Keratinocyte (primary cell): ENCODE data around the gene SYT12. TPM values are rescaled to one million over a fixed set of nuclear protein-coding genes. Genes with fewer than 3 reads are reported as not detected.

Experiments used
- DNase-seq: peaks from one replicate; pipeline ENCODE4 v3.0.0-alpha.2; 2011; ENCODE audit warnings: low read depth, missing footprints, low spot score
- FAIRE-seq: peaks from 2 replicates; lab custom pipeline; 2011; peaks lifted over from hg19 to GRCh38; lab: Jason Lieb, UNC
- H2AFZ ChIP-seq: 2 replicates; pipeline ENCODE4 v1.6.0; 2012; ENCODE audit warnings: low read length, control low read depth, inconsistent platforms; ENCODE audit not compliant: control insufficient read depth
- H3K27ac ChIP-seq: 2 replicates; pipeline ENCODE4 v1.5.1; 2011; ENCODE audit warnings: low read length; ENCODE audit not compliant: control insufficient read depth, insufficient read depth
- H3K27me3 ChIP-seq: 3 replicates; pipeline ENCODE4 v1.6.0; 2011; ENCODE audit warnings: low read length; ENCODE audit not compliant: control insufficient read depth, insufficient read depth; ENCODE audit errors: extremely low read depth
- H3K36me3 ChIP-seq, 2 experiments: 2 replicates in 1 of 2; 3 replicates in 1 of 2; pipeline ENCODE4 v1.5.1; 2011; ENCODE audit warnings: low read length in 2 of 2, mild to moderate bottlenecking in 1 of 2; ENCODE audit not compliant: control insufficient read depth in 2 of 2, insufficient read depth in 2 of 2; ENCODE audit errors: extremely low read depth in 1 of 2
- H3K4me1 ChIP-seq: 3 replicates; pipeline ENCODE4 v1.5.1; 2011; ENCODE audit warnings: low read length; ENCODE audit not compliant: control insufficient read depth, insufficient read depth; ENCODE audit errors: extremely low read depth
- H3K4me2 ChIP-seq: 3 replicates; pipeline ENCODE4 v1.6.0; 2011; ENCODE audit warnings: low read depth, low read length; ENCODE audit not compliant: control insufficient read depth, insufficient read depth; ENCODE audit errors: extremely low read depth
- H3K4me3 ChIP-seq, 3 experiments: fragments of 200-600 bp in 1 of 3; sonication (generic) in 1 of 3; 2 replicates in 2 of 3; 3 replicates in 1 of 3; pipeline ENCODE4 v1.5.1; 2011 to 2016; ENCODE audit warnings: low read length in 3 of 3, mild to moderate bottlenecking in 3 of 3, control low read depth in 2 of 3, inconsistent platforms in 1 of 3, low read depth in 1 of 3, mixed read lengths in 1 of 3, mixed run types in 1 of 3, moderate library complexity in 1 of 3; ENCODE audit not compliant: control insufficient read depth in 2 of 3, insufficient read depth in 2 of 3; ENCODE audit errors: extremely low read depth in 1 of 3
- H3K79me2 ChIP-seq: 2 replicates; pipeline ENCODE4 v1.6.0; 2012; ENCODE audit warnings: low read length; ENCODE audit not compliant: control insufficient read depth, insufficient read depth
- H3K9ac ChIP-seq: 3 replicates; pipeline ENCODE4 v1.6.0; 2011; ENCODE audit warnings: low read length; ENCODE audit not compliant: control insufficient read depth, insufficient read depth; ENCODE audit errors: extremely low read depth
- H3K9me1 ChIP-seq: 3 replicates; pipeline ENCODE4 v1.6.0; 2011; ENCODE audit warnings: low read length; ENCODE audit not compliant: control insufficient read depth, insufficient read depth; ENCODE audit errors: extremely low read depth
- H3K9me3 ChIP-seq: 2 replicates; pipeline ENCODE4 v1.5.1; 2012; ENCODE audit warnings: low read depth, low read length; ENCODE audit not compliant: control insufficient read depth
- H4K20me1 ChIP-seq: 3 replicates; pipeline ENCODE4 v1.6.0; 2011; ENCODE audit warnings: low read length; ENCODE audit not compliant: control insufficient read depth, insufficient read depth; ENCODE audit errors: extremely low read depth
- EZH2 ChIP-seq: IDR thresholded peaks from one replicate; pipeline ENCODE4 v1.6.1; 2012; ENCODE audit warnings: inconsistent platforms, mild to moderate bottlenecking, low read length, moderate library complexity
- dilution Hi-C: fragments of 300-500 bp; cut with MboI; formaldehyde crosslinking; loops from one replicate; pipeline ENCODE4 v1.7.0; 2020; ENCODE audit warnings: low sequenced_read_pairs; ENCODE audit not compliant: extremely low pct_ligation_motif_present
- polyA plus RNA-seq, 5 experiments: library from polyadenylated mRNA; depleted of rRNA in 3 of 5; stranded (reverse) in 3 of 5; stranded (forward) in 1 of 5; unstranded in 1 of 5; fragments of >200 nt; gene quantifications; 1 replicate in 1 of 5; 2 replicates in 3 of 5; 3 replicates in 1 of 5; pipeline versions ENCODE4 v1.2.1 to v1.2.3, GENCODE V29; 2011 to 2012; ENCODE audit warnings: missing spikeins in 2 of 5, low read depth in 1 of 5, low replicate concordance in 1 of 5
- TF ChIP-seq, protein P1 (sequence below), 3 experiments: IDR thresholded peaks in 1 of 3; conservative IDR thresholded peaks in 1 of 3; optimal IDR thresholded peaks in 1 of 3; 2 replicates in 2 of 3; 3 replicates in 1 of 3; pipeline versions ENCODE3 to v1.5.1; 2011; ENCODE audit warnings: low read length in 3 of 3, mild to moderate bottlenecking in 3 of 3, moderate library complexity in 2 of 3, control low read depth in 1 of 3, inconsistent platforms in 1 of 3; ENCODE audit not compliant: insufficient read depth in 2 of 3; ENCODE audit errors: extremely low read depth in 1 of 3

Gene SYT12
- polyA plus RNA-seq, 1 donor (not counting 4 experiments of a cell fraction or from before 2014, with no cell fraction given): 0.05 TPM

DNA sequence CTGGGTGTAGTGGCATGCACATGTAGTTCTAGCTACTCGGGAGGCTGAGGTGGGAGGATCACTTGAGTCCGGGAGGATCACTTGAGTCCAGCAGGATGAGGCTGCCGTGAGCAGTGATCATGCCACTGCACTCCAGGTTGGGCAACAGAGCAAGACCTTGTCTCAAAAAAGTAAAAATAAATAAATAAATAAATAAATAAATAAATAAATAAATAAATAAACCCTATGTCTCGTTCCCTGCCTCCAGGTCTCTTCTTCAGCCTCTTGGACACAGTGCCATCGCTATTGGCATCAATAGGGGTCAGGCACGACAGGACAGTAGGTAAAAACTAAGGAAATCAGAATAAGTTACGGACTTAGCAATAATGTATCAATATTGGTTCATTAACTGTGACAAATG is 23.4 kb upstream of the SYT12 start:
- H3K27me3 ChIP-seq: no peaks in the 10 kb centered on the region
- H3K4me2 ChIP-seq: no peak overlapping the region
- H2AFZ ChIP-seq: no peak overlapping the region
- H3K9me3 ChIP-seq: no peaks in the 10 kb centered on the region
- H3K36me3 ChIP-seq: no peaks in the 10 kb centered on the region
- no peak for DNase-seq
- no peak for TF ChIP-seq EZH2
- TF ChIP-seq, protein P1, sequence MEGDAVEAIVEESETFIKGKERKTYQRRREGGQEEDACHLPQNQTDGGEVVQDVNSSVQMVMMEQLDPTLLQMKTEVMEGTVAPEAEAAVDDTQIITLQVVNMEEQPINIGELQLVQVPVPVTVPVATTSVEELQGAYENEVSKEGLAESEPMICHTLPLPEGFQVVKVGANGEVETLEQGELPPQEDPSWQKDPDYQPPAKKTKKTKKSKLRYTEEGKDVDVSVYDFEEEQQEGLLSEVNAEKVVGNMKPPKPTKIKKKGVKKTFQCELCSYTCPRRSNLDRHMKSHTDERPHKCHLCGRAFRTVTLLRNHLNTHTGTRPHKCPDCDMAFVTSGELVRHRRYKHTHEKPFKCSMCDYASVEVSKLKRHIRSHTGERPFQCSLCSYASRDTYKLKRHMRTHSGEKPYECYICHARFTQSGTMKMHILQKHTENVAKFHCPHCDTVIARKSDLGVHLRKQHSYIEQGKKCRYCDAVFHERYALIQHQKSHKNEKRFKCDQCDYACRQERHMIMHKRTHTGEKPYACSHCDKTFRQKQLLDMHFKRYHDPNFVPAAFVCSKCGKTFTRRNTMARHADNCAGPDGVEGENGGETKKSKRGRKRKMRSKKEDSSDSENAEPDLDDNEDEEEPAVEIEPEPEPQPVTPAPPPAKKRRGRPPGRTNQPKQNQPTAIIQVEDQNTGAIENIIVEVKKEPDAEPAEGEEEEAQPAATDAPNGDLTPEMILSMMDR (optimal IDR thresholded peaks at IDR 0.05 in 1 of 3, IDR thresholded peaks at IDR 0.05 in 1 of 3, conservative IDR thresholded peaks at IDR 0.05 in 1 of 3; ENCODE audit: extremely low read depth in 1 of 3, insufficient read depth in 2 of 3, low read length in 3 of 3): no peak
- dilution Hi-C loops: no loop called here
- no peaks in the 10 kb centered on the region for H3K4me1 ChIP-seq
- no peaks in the 10 kb centered on the region for H3K79me2 ChIP-seq
- no peak for FAIRE-seq
- no peak overlapping the region for H3K4me3 ChIP-seq
- H4K20me1 ChIP-seq: no peaks in the 10 kb centered on the region
- H3K9ac ChIP-seq: no peak overlapping the region
- H3K9me1 ChIP-seq: no peaks in the 10 kb centered on the region
- H3K27ac ChIP-seq: no peak overlapping the region

DNA sequence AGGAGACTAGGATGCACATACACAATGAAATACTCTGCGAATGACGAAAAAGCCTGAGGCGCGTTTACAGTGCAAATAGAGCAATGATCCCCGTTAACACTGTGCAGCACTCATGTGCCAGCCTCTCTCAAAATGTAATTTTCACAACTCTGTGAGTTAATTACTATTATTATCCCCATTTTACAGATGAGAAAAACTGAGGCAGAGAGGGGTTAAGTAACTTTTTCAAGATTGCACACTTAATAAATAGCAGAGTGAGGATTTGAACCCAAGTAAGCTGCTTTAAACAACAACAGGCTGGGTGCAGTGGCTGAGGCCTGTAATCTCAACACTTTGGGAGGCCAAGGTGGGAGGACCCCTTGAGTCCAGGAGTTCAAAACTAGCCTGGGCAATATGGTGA is 21.6 kb upstream of the SYT12 start:
- dilution Hi-C loops: no loop called here
- Histone ChIP-seq H3K4me3 (no peak overlapping the region), H3K27me3 (no peaks in the 10 kb centered on the region), H2AFZ (no peak overlapping the region), H3K36me3 (no peaks in the 10 kb centered on the region), H4K20me1 (no peaks in the 10 kb centered on the region), H3K9me3 (no peaks in the 10 kb centered on the region), H3K27ac (no peak overlapping the region), H3K9ac (no peak overlapping the region), H3K4me2 (no peak overlapping the region), H3K9me1 (no peaks in the 10 kb centered on the region), H3K79me2 (no peaks in the 10 kb centered on the region), H3K4me1 (no peaks in the 10 kb centered on the region)
- no peak for FAIRE-seq
- DNase-seq: no peak
- no peak for TF ChIP-seq EZH2
- TF ChIP-seq, protein P1 (optimal IDR thresholded peaks at IDR 0.05 in 1 of 3, IDR thresholded peaks at IDR 0.05 in 1 of 3, conservative IDR thresholded peaks at IDR 0.05 in 1 of 3; ENCODE audit: extremely low read depth in 1 of 3, insufficient read depth in 2 of 3, low read length in 3 of 3): no peak
